ENCODE data around the gene ARHGAP6. TPM values are rescaled to one million over a fixed set of nuclear protein-coding genes. Genes with fewer than 3 reads are reported as not detected.

ARHGAP6 gene
- polyA plus RNA-seq, 2 of the 4 experiments (the other 2 are of a cell fraction): 0.04 TPM; not detected in 1

GRCh38 chrX:11670316-11670715, 4.6 kb upstream of the ARHGAP6 start:
- ChIA-PET POLR2A (no interaction called here), CTCF (no interaction called here)
- 0% methylated on average over 1 of the region's 1 CpG for WGBS (ENCODE audit: missing lambda C conversion rate)
- FAIRE-seq (no peak), DNase-seq (ENCODE audit: low read depth in 1 of 2, low spot score in 1 of 2) (no peak), ATAC-seq (no peak)
- Histone ChIP-seq H3K4me3 (no peak overlapping the region), H3K4me1 (no peaks in the 10 kb centered on the region), H3K27ac (no peak overlapping the region), H3K9me3 (no peaks in the 10 kb centered on the region), H3K4me2 (no peak overlapping the region)
- no peak for TF ChIP-seq CBX8 (IDR thresholded peaks at IDR 0.05)
- TF ChIP-seq PHF8 (IDR thresholded peaks at IDR 0.05; ENCODE audit: borderline replicate concordance, low read depth): no peak
- no peak for TF ChIP-seq CHD4 (IDR thresholded peaks at IDR 0.05; ENCODE audit: borderline replicate concordance)
- no peak for TF ChIP-seq MAFK (IDR thresholded peaks at IDR 0.05; ENCODE audit: partially characterized antibody)
- no peak for TF ChIP-seq HES2 (IDR thresholded peaks at IDR 0.05)
- no peak for TF ChIP-seq FOSB (CRISPR knock-in tag; IDR thresholded peaks at IDR 0.05)
- TF ChIP-seq NR3C1 (IDR thresholded peaks at IDR 0.05): no peak
- TF ChIP-seq HMGXB4 (CRISPR knock-in tag; IDR thresholded peaks at IDR 0.05; ENCODE audit: borderline replicate concordance): no peak
- TF ChIP-seq BCL3 (IDR thresholded peaks at IDR 0.05): no peak
- TF ChIP-seq FOXS1 (CRISPR knock-in tag; IDR thresholded peaks at IDR 0.05): no peak
- no peak for TF ChIP-seq HOXA7 (CRISPR knock-in tag; IDR thresholded peaks at IDR 0.05)
- TF ChIP-seq KDM5A (IDR thresholded peaks at IDR 0.05): no peak
- TF ChIP-seq JUNB (IDR thresholded peaks at IDR 0.05): no peak
- TF ChIP-seq RNF2 (IDR thresholded peaks at IDR 0.05; ENCODE audit: borderline replicate concordance, low read depth): no peak
- TF ChIP-seq USF2 (IDR thresholded peaks at IDR 0.05): no peak
- no peak for TF ChIP-seq NFE2L2 (conservative IDR thresholded peaks at IDR 0.05; ENCODE audit: low read length)

- Histone ChIP-seq H3K4me3 (no peak overlapping the region), H3K4me2 (no peak overlapping the region), H3K4me1 (no peaks in the 10 kb centered on the region), H3K9me3 (no peaks in the 10 kb centered on the region), H3K27ac (no peak overlapping the region)
- 23% methylated on average over 12 of the region's 12 CpGs for WGBS (ENCODE audit: missing lambda C conversion rate)
- ATAC-seq (no peak), DNase-seq (ENCODE audit: low read depth in 1 of 2, low spot score in 1 of 2) (no peak), FAIRE-seq (no peak)
- ChIA-PET CTCF (no interaction called here), POLR2A (no interaction called here)
- TF ChIP-seq JUNB (IDR thresholded peaks at IDR 0.05): no peak
- no peak for TF ChIP-seq CBX8 (IDR thresholded peaks at IDR 0.05)
- TF ChIP-seq RCOR1 (IDR thresholded peaks at IDR 0.05; ENCODE audit: low read depth, low read length): no peak
- no peak for TF ChIP-seq CHD2 (IDR thresholded peaks at IDR 0.05; ENCODE audit: low read length, partially characterized antibody)
- no peak for TF ChIP-seq ATOH8 (CRISPR knock-in tag; IDR thresholded peaks at IDR 0.05; ENCODE audit: low read depth)
- no peak for TF ChIP-seq POLR2AphosphoS2 (conservative IDR thresholded peaks at IDR 0.05; ENCODE audit: low read length)
- no peak for TF ChIP-seq HES2 (IDR thresholded peaks at IDR 0.05)
- no peak for TF ChIP-seq SMC3 (IDR thresholded peaks at IDR 0.05)
- TF ChIP-seq KDM5A (IDR thresholded peaks at IDR 0.05): no peak
- TF ChIP-seq HDAC2 (IDR thresholded peaks at IDR 0.05): no peak
- TF ChIP-seq MAX (IDR thresholded peaks at IDR 0.05): no peak
- TF ChIP-seq FOXS1 (CRISPR knock-in tag; IDR thresholded peaks at IDR 0.05): no peak
- TF ChIP-seq TFCP2L1 (CRISPR knock-in tag; IDR thresholded peaks at IDR 0.05): no peak
- no peak for TF ChIP-seq BHLHE40 (IDR thresholded peaks at IDR 0.05; ENCODE audit: low read depth, low read length)
- no peak for TF ChIP-seq CHD4 (IDR thresholded peaks at IDR 0.05; ENCODE audit: borderline replicate concordance)
- no peak for TF ChIP-seq ZNF302 (CRISPR knock-in tag; IDR thresholded peaks at IDR 0.05)
- TF ChIP-seq KDM1A (IDR thresholded peaks at IDR 0.05; ENCODE audit: low read depth): no peak
- no peak for TF ChIP-seq NPAS2 (CRISPR knock-in tag; IDR thresholded peaks at IDR 0.05; ENCODE audit: borderline replicate concordance)
- TF ChIP-seq CTCF (IDR thresholded peaks at IDR 0.05): no peak
Measured at GRCh38 chrX:11666952-11667685, 1.4 kb upstream of the ARHGAP6 start.

All from A549 (cell line).